Astrocyte (in vitro differentiated cells and primary cell): ENCODE data around the gene SNRNP70. TPM values are rescaled to one million over a fixed set of nuclear protein-coding genes. Genes with fewer than 3 reads are reported as not detected.
A peak's percentile ranks its signal among the peaks of the same experiment; 100 is the strongest.

Experiments used
- DNase-seq: peaks from one replicate; pipeline ENCODE4 v3.0.0-alpha.2; 2010; ENCODE audit warnings: low read depth
- FAIRE-seq: peaks from 2 replicates; lab custom pipeline; 2011; peaks lifted over from hg19 to GRCh38; lab: Jason Lieb, UNC
- H2AFZ ChIP-seq: 2 replicates; pipeline ENCODE4 v1.6.0; 2012; ENCODE audit warnings: low read depth, low read length, inconsistent platforms
- H3K27ac ChIP-seq: 2 replicates; pipeline ENCODE4 v1.5.1; 2011; ENCODE audit warnings: low read depth, low read length, inconsistent platforms
- H3K27me3 ChIP-seq: 2 replicates; pipeline ENCODE4 v1.6.0; 2011; ENCODE audit warnings: low read length, inconsistent platforms; ENCODE audit not compliant: insufficient read depth
- H3K36me3 ChIP-seq: 2 replicates; pipeline ENCODE4 v1.5.1; 2011; ENCODE audit warnings: low read length, inconsistent platforms; ENCODE audit not compliant: insufficient read depth
- H3K4me1 ChIP-seq: 2 replicates; pipeline ENCODE4 v1.5.1; 2011; ENCODE audit warnings: low read length, inconsistent platforms; ENCODE audit not compliant: insufficient read depth
- H3K4me2 ChIP-seq: 2 replicates; pipeline ENCODE4 v1.6.0; 2012; ENCODE audit warnings: low read length, inconsistent platforms
- H3K4me3 ChIP-seq: 2 replicates; pipeline ENCODE4 v1.5.1; 2011; ENCODE audit warnings: low read depth, mild to moderate bottlenecking, low read length, inconsistent platforms; ENCODE audit not compliant: insufficient read depth
- H3K79me2 ChIP-seq: 2 replicates; pipeline ENCODE4 v1.6.0; 2012; ENCODE audit warnings: mild to moderate bottlenecking, low read length, inconsistent platforms; ENCODE audit not compliant: insufficient read depth
- H3K9ac ChIP-seq: 2 replicates; pipeline ENCODE4 v1.6.0; 2012; ENCODE audit warnings: mild to moderate bottlenecking, low read length, inconsistent platforms
- H3K9me3 ChIP-seq: 2 replicates; pipeline ENCODE4 v1.5.1; 2012; ENCODE audit warnings: low read depth, mild to moderate bottlenecking, low read length, inconsistent platforms; ENCODE audit not compliant: insufficient read depth
- H4K20me1 ChIP-seq: 2 replicates; pipeline ENCODE4 v1.6.0; 2012; ENCODE audit warnings: low read length, inconsistent platforms; ENCODE audit not compliant: insufficient read depth
- H3K27ac Mint-ChIP-seq: one replicate; pipeline ENCODE4 v1.8.0; 2021; ENCODE audit warnings: mild to moderate bottlenecking, mixed read lengths; ENCODE audit not compliant: unreplicated experiment
- H3K27me3 Mint-ChIP-seq: one replicate; pipeline ENCODE4 v1.8.0; 2021; ENCODE audit warnings: low read depth, mixed read lengths; ENCODE audit not compliant: unreplicated experiment
- H3K36me3 Mint-ChIP-seq: one replicate; pipeline ENCODE4 v1.8.0; 2021; ENCODE audit warnings: low read depth, mixed read lengths; ENCODE audit not compliant: unreplicated experiment
- H3K4me1 Mint-ChIP-seq: one replicate; pipeline ENCODE4 v1.8.0; 2021; ENCODE audit warnings: low read depth, mixed read lengths; ENCODE audit not compliant: unreplicated experiment
- H3K4me3 Mint-ChIP-seq: one replicate; pipeline ENCODE4 v1.8.0; 2021; ENCODE audit warnings: mild to moderate bottlenecking, moderate library complexity, mixed read lengths; ENCODE audit not compliant: unreplicated experiment
- H3K9me3 Mint-ChIP-seq: one replicate; pipeline ENCODE4 v1.8.0; 2021; ENCODE audit warnings: mild to moderate bottlenecking, mixed read lengths; ENCODE audit not compliant: unreplicated experiment
- CTCF ChIP-seq: IDR thresholded peaks from 2 replicates; pipeline ENCODE4 v1.5.1; 2011; ENCODE audit warnings: low read depth, mild to moderate bottlenecking, inconsistent platforms, low read length, moderate library complexity; ENCODE audit not compliant: insufficient read depth
- EZH2 ChIP-seq: IDR thresholded peaks from 2 replicates; pipeline ENCODE4 v1.6.1; 2012; ENCODE audit warnings: mild to moderate bottlenecking, low read length, inconsistent platforms; ENCODE audit not compliant: insufficient read depth
- total RNA-seq: library from RNA; stranded (reverse); gene quantifications from 2 replicates; pipeline ENCODE4 v1.2.1, GENCODE V29; 2021

The SNRNP70 gene
- total RNA-seq, 1 donor from 2014 or later = 177 TPM

DNA sequence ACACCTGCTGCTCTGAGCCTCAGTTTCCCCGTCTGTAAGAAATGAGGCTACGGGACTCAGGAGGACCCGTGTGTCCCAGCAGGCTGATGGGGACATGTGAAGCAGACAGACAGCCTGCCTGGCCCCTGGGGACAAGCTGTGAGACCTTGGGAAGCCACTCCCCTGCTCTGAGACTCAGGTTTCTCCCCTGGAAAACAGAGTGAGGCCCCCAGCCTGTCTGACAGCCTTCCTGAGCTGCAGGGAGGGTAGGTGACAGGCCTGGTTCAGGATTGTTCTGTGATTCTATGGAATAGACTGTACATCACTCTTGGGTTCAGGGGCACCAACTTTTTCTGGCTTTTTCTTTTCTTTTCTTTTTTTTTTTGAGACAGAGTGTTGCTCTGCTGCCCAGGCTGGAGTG is 17.7 kb upstream of the SNRNP70 start:
- Histone ChIP-seq H3K79me2 (no peaks in the 10 kb centered on the region), H3K4me3 (no peak overlapping the region), H3K27me3 (no peaks in the 10 kb centered on the region), H3K9ac (no peak overlapping the region), H3K36me3 (no peaks in the 10 kb centered on the region), H3K27ac (no peak overlapping the region), H4K20me1 (peaks cover 30% of the 10 kb centered on the region), H3K4me2 (no peak overlapping the region), H3K9me3 (peaks cover 8% of the 10 kb centered on the region), H3K4me1 (peaks cover 21% of the 10 kb centered on the region), H2AFZ (no peak overlapping the region)
- peak overlapping the region; percentile 41 for H3K4me3 Mint-ChIP-seq
- peaks cover 8% of the 10 kb centered on the region for H3K27me3 Mint-ChIP-seq
- H3K27ac Mint-ChIP-seq = peak overlapping the region; percentile 47
- DNase-seq = no peak
- no peak for FAIRE-seq
- H3K36me3 Mint-ChIP-seq = peaks cover 22% of the 10 kb centered on the region
- TF ChIP-seq EZH2 = no peak
- no peak for TF ChIP-seq CTCF
- peaks cover 14% of the 10 kb centered on the region for H3K9me3 Mint-ChIP-seq
- H3K4me1 Mint-ChIP-seq = peaks cover 16% of the 10 kb centered on the region

DNA sequence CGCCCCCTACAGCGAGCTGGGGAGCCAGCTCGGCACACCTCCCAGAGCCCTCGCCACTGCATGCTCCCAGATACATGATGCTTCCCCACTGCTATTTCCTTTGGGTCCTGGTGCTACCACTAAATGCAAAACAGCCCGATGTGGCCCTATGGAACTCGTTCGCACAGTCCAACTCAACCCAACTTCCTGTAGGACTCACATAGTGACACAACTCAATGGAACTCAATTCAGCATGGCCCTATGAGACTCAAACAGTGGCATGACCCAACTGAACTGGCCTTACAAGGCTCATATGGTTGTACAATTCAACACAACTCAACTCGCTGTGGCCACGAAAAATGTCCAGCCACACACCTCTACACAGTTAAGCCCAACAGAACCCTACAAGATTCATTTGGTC is 16.2 kb upstream of the SNRNP70 start:
- no peak for FAIRE-seq
- no peak overlapping the region for H3K4me3 Mint-ChIP-seq

More for the DNA sequence above, 16.2 kb upstream of the SNRNP70 start:
- H3K36me3 Mint-ChIP-seq = peaks cover 27% of the 10 kb centered on the region
- Histone ChIP-seq H3K36me3 (no peaks in the 10 kb centered on the region), H4K20me1 (peaks cover 23% of the 10 kb centered on the region), H2AFZ (no peak overlapping the region), H3K4me1 (peaks cover 18% of the 10 kb centered on the region), H3K4me2 (peak overlapping the region; percentile 8), H3K4me3 (no peak overlapping the region), H3K79me2 (no peaks in the 10 kb centered on the region), H3K9me3 (peaks cover 8% of the 10 kb centered on the region), H3K27ac (no peak overlapping the region), H3K9ac (no peak overlapping the region), H3K27me3 (peaks cover 2% of the 10 kb centered on the region)
- peaks cover 17% of the 10 kb centered on the region for H3K27me3 Mint-ChIP-seq
- peaks cover 11% of the 10 kb centered on the region for H3K4me1 Mint-ChIP-seq
- H3K9me3 Mint-ChIP-seq = peaks cover 22% of the 10 kb centered on the region
- TF ChIP-seq EZH2 = no peak
- TF ChIP-seq CTCF = no peak
- no peak for DNase-seq
- H3K27ac Mint-ChIP-seq = no peak overlapping the region
